Glomerular visceral epithelial cell (primary cell): ENCODE measurements around the gene CUX1.
"Not testable (repeated sequence)": the region's sequence is repeated elsewhere in the genome, so short reads cannot be mapped to it uniquely, and the experiment has no call there.

Experiments
- DNase-seq: peaks from one replicate; pipeline ENCODE4 v3.0.0-alpha.2; 2016; ENCODE audit errors: extremely low spot score

The CUX1 gene

GRCh38 chr7:101817471-101818286 lies at the start of gene CUX1:
Gene CUX1, plus strand, starts transcription at chr7:101817626. Its CDS starts 14 bp downstream, at chr7:101817640.
- no peak for DNase-seq

- DNase-seq, result no peak
Measured at GRCh38 chr7:101768280-101768679, 49.1 kb upstream of the CUX1 start.

- no peak for DNase-seq
Measured at GRCh38 chr7:101770466-101770865, 47.0 kb upstream of the CUX1 start.

- DNase-seq, result no peak
Measured at GRCh38 chr7:101772508-101773211, 44.8 kb upstream of the CUX1 start.

GRCh38 chr7:101775181-101775580 lies 42.2 kb upstream of the CUX1 start:
- DNase-seq, result no peak

- DNase-seq, result no peak
Measured at GRCh38 chr7:101778026-101778580, 39.3 kb upstream of the CUX1 start.

GRCh38 chr7:101779267-101779666 lies 38.2 kb upstream of the CUX1 start:
- peak; percentile 45 for DNase-seq

GRCh38 chr7:101780281-101780680 lies 37.1 kb upstream of the CUX1 start:
- no peak for DNase-seq

GRCh38 chr7:101781439-101781838 lies 36.0 kb upstream of the CUX1 start:
- DNase-seq, result no peak

GRCh38 chr7:101782476-101782875 lies 35.0 kb upstream of the CUX1 start:
- DNase-seq, result no peak

- no peak for DNase-seq
Measured at GRCh38 chr7:101782896-101783295, 34.5 kb upstream of the CUX1 start.

- no peak for DNase-seq
Measured at GRCh38 chr7:101783381-101784181, 33.8 kb upstream of the CUX1 start.

GRCh38 chr7:101784292-101785127 lies 32.9 kb upstream of the CUX1 start:
- DNase-seq, result no peak

GRCh38 chr7:101787864-101788263 lies 29.6 kb upstream of the CUX1 start:
- no peak for DNase-seq

GRCh38 chr7:101788517-101788916 lies 28.9 kb upstream of the CUX1 start:
- no peak for DNase-seq

GRCh38 chr7:101790566-101791293 lies 26.7 kb upstream of the CUX1 start:
- DNase-seq, result no peak

GRCh38 chr7:101792051-101792681 lies 25.3 kb upstream of the CUX1 start:
- DNase-seq, result peak; percentile 91

GRCh38 chr7:101792682-101793071 lies 24.7 kb upstream of the CUX1 start:
- DNase-seq, result not testable (repeated sequence)

GRCh38 chr7:101795461-101795860 lies 22.0 kb upstream of the CUX1 start:
- DNase-seq, result no peak

GRCh38 chr7:101798173-101798572 lies 19.3 kb upstream of the CUX1 start:
- peak; percentile 70 for DNase-seq
